ENCODE data around the gene ABLIM1. TPM values are rescaled to one million over a fixed set of nuclear protein-coding genes. Genes with fewer than 3 reads are reported as not detected.

The ABLIM1 gene
- total RNA-seq, 1 donor from 2014 or later, result 152 TPM

- no peak for TF ChIP-seq CTCF (IDR thresholded peaks at IDR 0.05; ENCODE audit: insufficient read depth, low read length, severe bottlenecking)
- DNase-seq (ENCODE audit: low read depth), result no peak
- no peaks in the 10 kb centered on the region for H3K36me3 ChIP-seq (ENCODE audit: control insufficient read depth, insufficient read depth, low read length)
- no peaks in the 10 kb centered on the region for H3K27me3 ChIP-seq (ENCODE audit: control insufficient read depth, insufficient read depth, low read length)
- no peak for FAIRE-seq
- no peak overlapping the region for H3K4me3 ChIP-seq (ENCODE audit: low read depth, low read length)
Observed at GRCh38 chr10:114655671-114656070, 2.4 kb downstream of the ABLIM1 start.

- DNase-seq (ENCODE audit: low read depth) (peak; percentile 44), FAIRE-seq (no peak)
- Histone ChIP-seq H3K36me3 (ENCODE audit: control insufficient read depth, insufficient read depth, low read length) (no peaks in the 10 kb centered on the region), H3K4me3 (ENCODE audit: low read depth, low read length) (no peak overlapping the region), H3K27me3 (ENCODE audit: control insufficient read depth, insufficient read depth, low read length) (no peaks in the 10 kb centered on the region)
- TF ChIP-seq CTCF (IDR thresholded peaks at IDR 0.05; ENCODE audit: insufficient read depth, low read length, severe bottlenecking), result no peak
Observed at GRCh38 chr10:114654822-114655575, 3.1 kb downstream of the ABLIM1 start.

- Histone ChIP-seq H3K4me3 (ENCODE audit: low read depth, low read length) (no peak overlapping the region), H3K36me3 (ENCODE audit: control insufficient read depth, insufficient read depth, low read length) (no peaks in the 10 kb centered on the region), H3K27me3 (ENCODE audit: control insufficient read depth, insufficient read depth, low read length) (no peaks in the 10 kb centered on the region)
- no peak for TF ChIP-seq CTCF (IDR thresholded peaks at IDR 0.05; ENCODE audit: insufficient read depth, low read length, severe bottlenecking)
- no peak for FAIRE-seq
- DNase-seq (ENCODE audit: low read depth), result no peak
Observed at GRCh38 chr10:114653926-114654325, 4.1 kb downstream of the ABLIM1 start.

- H3K4me3 ChIP-seq (ENCODE audit: low read depth, low read length), result no peak overlapping the region
- no peak for DNase-seq (ENCODE audit: low read depth)
- TF ChIP-seq CTCF (IDR thresholded peaks at IDR 0.05; ENCODE audit: insufficient read depth, low read length, severe bottlenecking), result no peak
- no peak for FAIRE-seq
- no peaks in the 10 kb centered on the region for H3K27me3 ChIP-seq (ENCODE audit: control insufficient read depth, insufficient read depth, low read length)
- no peaks in the 10 kb centered on the region for H3K36me3 ChIP-seq (ENCODE audit: control insufficient read depth, insufficient read depth, low read length)
Observed at GRCh38 chr10:114652402-114653368, 5.4 kb downstream of the ABLIM1 start.

- H3K4me3 ChIP-seq (ENCODE audit: low read depth, low read length), result no peak overlapping the region
- no peak for TF ChIP-seq CTCF (IDR thresholded peaks at IDR 0.05; ENCODE audit: insufficient read depth, low read length, severe bottlenecking)
- FAIRE-seq (no peak), DNase-seq (ENCODE audit: low read depth) (no peak)
- H3K36me3 ChIP-seq (ENCODE audit: control insufficient read depth, insufficient read depth, low read length), result no peaks in the 10 kb centered on the region
- H3K27me3 ChIP-seq (ENCODE audit: control insufficient read depth, insufficient read depth, low read length), result no peaks in the 10 kb centered on the region
Observed at GRCh38 chr10:114650831-114651230, 7.2 kb downstream of the ABLIM1 start.
